OCI-LY7 (cell line): ENCODE measurements around the gene ALK. TPM values are rescaled to one million over a fixed set of nuclear protein-coding genes. Genes with fewer than 3 reads are reported as not detected.

Experiments
- BruUV-seq: library from RNA; stranded (reverse); fragments of 400-500 nt; replicated peaks from 2 replicates; lab custom pipeline; 2021; lab: Mats Ljungman, UMichigan
- CTCF ChIA-PET: fragments of 300-600 bp; sonication (Branson Sonifier 250); formaldehyde crosslinking; loops from one replicate; lab custom pipeline; 2022; ENCODE audit warnings: antibody characterized with exemption; ENCODE audit not compliant: unreplicated experiment; lab: Charles Lee
- POLR2A ChIA-PET: fragments of 300-600 bp; sonication (Branson Sonifier 250); formaldehyde crosslinking; loops from one replicate; lab custom pipeline; 2022; ENCODE audit warnings: antibody characterized with exemption; lab: Charles Lee
- DNase-seq: peaks from one replicate; pipeline ENCODE4 v3.0.0-alpha.2; 2015; ENCODE audit warnings: low spot score
- H2AFZ ChIP-seq: fragments of 200-600 bp; sonication (generic), shearing (Covaris generic); 2 replicates; pipeline ENCODE4 v1.6.1; 2014; ENCODE audit warnings: mild to moderate bottlenecking, antibody characterized with exemption, low read length, moderate library complexity
- H3K27ac ChIP-seq: fragments of 200-600 bp; sonication (generic); 2 replicates; pipeline ENCODE4 v1.5.1; 2014; ENCODE audit warnings: mixed run types, low read depth, mild to moderate bottlenecking, moderate library complexity, low read length, inconsistent platforms; ENCODE audit not compliant: poor library complexity, severe bottlenecking
- H3K36me3 ChIP-seq: fragments of 200-600 bp; sonication (generic); 2 replicates; pipeline ENCODE4 v1.6.1; 2014; ENCODE audit warnings: mild to moderate bottlenecking, antibody characterized with exemption, low read length, moderate library complexity, mixed read lengths; ENCODE audit not compliant: insufficient read depth
- H3K4me1 ChIP-seq: fragments of 200-600 bp; sonication (generic); 2 replicates; pipeline ENCODE4 v1.5.1; 2014; ENCODE audit warnings: mild to moderate bottlenecking, low read length; ENCODE audit not compliant: insufficient read depth, poor library complexity, severe bottlenecking
- H3K4me2 ChIP-seq: fragments of 200-600 bp; sonication (generic); 2 replicates; pipeline ENCODE4 v1.6.1; 2014; ENCODE audit warnings: mild to moderate bottlenecking, low read length
- H3K4me3 ChIP-seq: fragments of 200-600 bp; sonication (generic); 2 replicates; pipeline ENCODE4 v1.5.1; 2014; ENCODE audit warnings: mild to moderate bottlenecking, low read depth, low read length; ENCODE audit not compliant: poor library complexity, severe bottlenecking
- H3K79me2 ChIP-seq: fragments of 200-600 bp; sonication (generic); 2 replicates; pipeline ENCODE4 v1.6.1; 2016; ENCODE audit warnings: low read depth, mild to moderate bottlenecking, low read length, moderate library complexity, mixed read lengths; ENCODE audit not compliant: insufficient read depth
- H3K9me2 ChIP-seq: fragments of 200-600 bp; sonication (generic); 2 replicates; pipeline ENCODE4 v1.6.1; 2016; ENCODE audit warnings: mild to moderate bottlenecking, low read length, mixed read lengths; ENCODE audit not compliant: insufficient read depth
- H3K9me3 ChIP-seq: fragments of 200-600 bp; sonication (generic); 2 replicates; pipeline ENCODE4 v1.6.1; 2014; ENCODE audit warnings: mild to moderate bottlenecking, mixed run types, low read length, mixed read lengths
- H4K20me1 ChIP-seq: fragments of 200-600 bp; sonication (generic); 2 replicates; pipeline ENCODE4 v1.6.1; 2014; ENCODE audit warnings: mild to moderate bottlenecking, antibody characterized with exemption, low read length, moderate library complexity, mixed read lengths; ENCODE audit not compliant: insufficient read depth
- CTCF ChIP-seq: fragments of 200-600 bp; sonication (generic); conservative IDR thresholded peaks from 2 replicates; pipeline ENCODE4 v1.5.1; 2014; ENCODE audit warnings: mild to moderate bottlenecking, antibody characterized with exemption, low read length, moderate library complexity, mixed read lengths
- EZH2phosphoT487 ChIP-seq: fragments of 200-600 bp; sonication (generic); IDR thresholded peaks from 2 replicates; pipeline ENCODE4 v1.6.1; 2018; ENCODE audit warnings: low read depth, borderline replicate concordance, mild to moderate bottlenecking, mixed run types, antibody characterized with exemption, low read length, moderate library complexity, mixed read lengths
- intact Hi-C: fragments of 100-400 bp; cut with micrococcal nuclease; formaldehyde crosslinking; loops from one replicate; pipeline ENCODE4 v1.10.0; 2022; ENCODE audit not compliant: unreplicated experiment
- total RNA-seq, 2 experiments: library from RNA; depleted of rRNA in 1 of 2; stranded (reverse); fragments of >200 nt in 1 of 2; shearing (Covaris generic) in 1 of 2; gene quantifications; 2 replicates each; pipeline ENCODE4 v1.2.3, GENCODE V29; 2014 to 2022

ALK gene
- total RNA-seq, 2 experiments from 2014 or later, result 0.09 TPM; not detected in 1

GRCh38 chr2:29723255-29724001, 198.0 kb downstream of the ALK start:
- no peaks in the 10 kb centered on the region for H3K9me3 ChIP-seq
- POLR2A ChIA-PET, result interaction anchor here (0.6 kb wide), 1 partner anchor 159 kb away, joined by 4 read pairs; no protein-coding TSS in a partner anchor
- no peak overlapping the region for H3K4me2 ChIP-seq
- intact Hi-C loops, result no loop called here
- H3K4me1 ChIP-seq, result no peaks in the 10 kb centered on the region
- CTCF ChIA-PET, result no interaction called here
- H3K4me3 ChIP-seq, result no peak overlapping the region
- H3K36me3 ChIP-seq, result no peaks in the 10 kb centered on the region
- BruUV-seq, result no TSS peak
- H2AFZ ChIP-seq, result no peak overlapping the region
- TF ChIP-seq EZH2phosphoT487 (no peak), CTCF (no peak)
- no peaks in the 10 kb centered on the region for H4K20me1 ChIP-seq
- no peak for DNase-seq
- no peaks in the 10 kb centered on the region for H3K79me2 ChIP-seq
- no peak overlapping the region for H3K27ac ChIP-seq
- H3K9me2 ChIP-seq, result no peaks in the 10 kb centered on the region

GRCh38 chr2:29719639-29720038, 201.7 kb downstream of the ALK start:
- CTCF ChIA-PET, result no interaction called here
- POLR2A ChIA-PET, result no interaction called here

More at GRCh38 chr2:29719639-29720038, 201.7 kb downstream of the ALK start:
- no peak for DNase-seq
- Histone ChIP-seq H4K20me1 (no peaks in the 10 kb centered on the region), H3K36me3 (no peaks in the 10 kb centered on the region), H3K27ac (no peak overlapping the region), H3K4me2 (no peak overlapping the region), H3K79me2 (no peaks in the 10 kb centered on the region), H3K4me3 (no peak overlapping the region), H3K9me2 (no peaks in the 10 kb centered on the region), H3K4me1 (no peaks in the 10 kb centered on the region), H2AFZ (no peak overlapping the region), H3K9me3 (no peaks in the 10 kb centered on the region)
- no TSS peak for BruUV-seq
- intact Hi-C loops, result no loop called here
- TF ChIP-seq CTCF, result no peak
- TF ChIP-seq EZH2phosphoT487, result no peak
